BLaER1 (cell line): ENCODE measurements around the gene B2M.
A peak's percentile ranks its signal among the peaks of the same experiment; 100 is the strongest.
"Not testable (repeated sequence)": the region's sequence is repeated elsewhere in the genome, so short reads cannot be mapped to it uniquely, and the experiment has no call there.

Experiments
- H3K27ac ChIP-seq: shearing (Covaris generic); formaldehyde crosslinking; 2 replicates; pipeline ENCODE4 v1.8.1; 2022
- H3K27me3 ChIP-seq: shearing (Covaris generic); formaldehyde crosslinking; 2 replicates; pipeline ENCODE4 v1.8.1; 2022
- H3K36me3 ChIP-seq: shearing (Covaris generic); formaldehyde crosslinking; 2 replicates; pipeline ENCODE4 v1.8.1; 2022
- H3K4me1 ChIP-seq: shearing (Covaris generic); formaldehyde crosslinking; 2 replicates; pipeline ENCODE4 v1.8.1; 2022
- H3K4me2 ChIP-seq: shearing (Covaris generic); formaldehyde crosslinking; 2 replicates; pipeline ENCODE4 v1.8.1; 2022
- H3K4me3 ChIP-seq: shearing (Covaris generic); formaldehyde crosslinking; 2 replicates; pipeline ENCODE4 v1.8.1; 2022
- H3K9ac ChIP-seq: shearing (Covaris generic); formaldehyde crosslinking; 2 replicates; pipeline ENCODE4 v1.8.1; 2022
- H3K9me3 ChIP-seq: shearing (Covaris generic); formaldehyde crosslinking; 2 replicates; pipeline ENCODE4 v1.8.1; 2022
- H4K20me1 ChIP-seq: shearing (Covaris generic); formaldehyde crosslinking; 2 replicates; pipeline ENCODE4 v1.8.1; 2022
- Cebpa-rat ChIP-seq: shearing (Covaris generic); IDR thresholded peaks from 2 replicates; pipeline ENCODE4 v1.8.1; 2022

The B2M gene

DNA sequence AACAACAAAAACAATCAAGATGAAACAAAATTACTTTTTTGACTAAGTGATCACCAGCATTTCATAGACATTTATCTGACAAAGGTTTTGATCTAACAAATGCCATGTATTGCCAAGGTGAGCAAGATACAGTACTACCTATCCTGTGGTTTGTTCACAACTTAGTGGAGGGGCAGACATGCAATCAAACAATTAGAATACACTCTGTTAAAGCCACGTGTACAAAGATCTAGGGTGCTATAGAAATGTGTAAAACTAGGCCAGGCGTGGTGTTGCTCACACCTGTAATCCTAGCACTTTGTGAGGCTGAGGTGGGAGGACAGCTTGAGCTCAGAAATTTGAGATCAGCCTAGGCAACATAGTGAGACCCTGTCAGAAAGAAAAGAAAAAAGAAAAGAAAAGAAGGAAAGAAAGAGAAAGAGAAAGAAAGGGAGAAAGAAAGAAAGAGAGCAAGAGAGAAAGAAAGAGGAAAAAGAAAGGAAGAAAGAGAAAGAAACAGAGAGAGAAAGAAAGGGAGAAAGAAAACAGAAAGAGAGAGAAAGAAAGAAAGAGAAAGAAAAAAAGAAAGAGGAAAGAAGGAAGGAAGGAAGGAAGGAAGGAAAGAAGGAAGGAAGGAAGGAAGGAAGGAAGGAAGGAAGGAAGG is 23.6 kb downstream of the B2M start:
- H4K20me1 ChIP-seq, result no peaks in the 10 kb centered on the region
- peaks cover 9% of the 10 kb centered on the region; the same call in 1 of the 2 replicates for H3K36me3 ChIP-seq
- H3K4me3 ChIP-seq, result no peak overlapping the region
- peak overlapping the region; percentile 66 for H3K27ac ChIP-seq
- no peaks in the 10 kb centered on the region for H3K27me3 ChIP-seq
- peak overlapping the region; percentile 38; the same call in 1 of the 2 replicates for H3K9ac ChIP-seq
- H3K4me1 ChIP-seq, result peaks cover 30% of the 10 kb centered on the region
- TF ChIP-seq Cebpa-rat, result no peak
- H3K9me3 ChIP-seq, result no peaks in the 10 kb centered on the region
- peak overlapping the region; percentile 65 for H3K4me2 ChIP-seq

DNA sequence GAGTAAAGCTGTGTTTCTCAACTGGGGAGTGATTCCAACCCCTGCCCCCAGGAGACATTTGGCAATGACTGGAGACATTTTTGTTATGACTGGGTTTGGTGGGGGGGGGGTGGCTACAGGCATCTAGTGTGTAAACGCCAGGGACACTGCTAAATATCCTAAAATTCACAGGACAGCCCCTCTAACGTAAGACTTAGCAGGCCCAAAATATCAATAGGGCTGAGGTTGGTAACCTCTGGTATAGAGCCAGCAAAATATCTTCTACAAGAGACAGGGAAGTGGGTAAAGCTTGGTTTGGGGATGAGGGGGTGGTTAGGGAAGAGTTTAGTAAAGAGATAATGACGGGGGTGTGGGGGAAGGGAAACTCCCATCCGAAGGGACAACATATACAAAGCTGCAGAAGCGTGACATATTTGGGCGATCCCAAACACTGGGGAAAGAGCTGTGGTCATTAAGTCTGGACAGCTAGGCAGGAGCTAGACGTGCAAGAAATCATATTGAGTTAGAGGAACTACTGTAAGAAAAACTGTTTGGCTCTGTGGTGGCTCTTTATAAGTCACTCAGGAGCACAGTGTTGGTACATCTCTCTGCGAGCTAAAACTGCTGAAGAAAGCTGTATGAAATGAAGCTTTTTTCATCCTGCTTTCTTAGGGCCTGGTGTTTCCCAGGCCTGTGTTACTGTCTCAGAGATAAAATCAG is 24.3 kb downstream of the B2M start:
- Histone ChIP-seq H3K4me2 (peak overlapping the region; percentile 65), H3K9ac (peak overlapping the region; percentile 38; the same call in 1 of the 2 replicates)

DNA sequence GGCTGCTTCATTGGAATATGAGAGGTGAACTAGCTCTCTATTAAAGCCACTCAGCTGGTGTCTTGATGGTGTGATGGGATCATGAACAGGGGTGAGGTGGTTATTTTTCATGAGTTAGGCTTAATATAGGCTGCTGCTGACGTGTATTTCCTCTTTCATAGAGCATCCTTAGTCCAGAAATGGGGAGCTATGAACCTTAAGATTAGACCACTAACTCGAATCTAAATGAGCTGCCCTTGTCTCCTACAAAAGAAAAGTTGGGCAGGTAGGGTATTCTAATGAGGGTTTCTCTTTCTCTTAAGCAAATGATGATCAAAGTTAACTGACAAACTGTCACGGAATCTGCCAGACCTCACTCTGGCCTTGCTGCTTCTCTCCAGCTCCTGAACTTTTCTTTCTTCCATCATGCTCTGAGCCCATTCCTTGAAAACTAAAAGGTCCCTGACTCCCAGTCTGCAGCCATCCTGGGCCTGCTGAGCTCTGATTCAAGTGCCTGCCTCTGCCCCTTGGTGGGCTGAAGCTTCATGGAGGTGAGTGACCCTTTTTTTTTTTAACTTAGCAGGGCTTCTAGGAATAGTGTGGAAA is 25.0 kb downstream of the B2M start, which contains the start of gene TRIM69:
TSS of gene TRIM69 (plus strand) at position 348 of the 585 bp plus-strand sequence. CDS start at position 525, 177 bp downstream.
- no peak within 1 kb of the TSS for H3K4me3 ChIP-seq
- H3K9ac ChIP-seq, result peak within 1 kb of the TSS; percentile 38; the same call in 1 of the 2 replicates
- TF ChIP-seq Cebpa-rat, result no peak
- peaks cover 8% of the 10 kb centered on the region; the same call in 1 of the 2 replicates for H3K36me3 ChIP-seq
- H3K9me3 ChIP-seq, result no peaks in the 10 kb centered on the region
- no peaks in the 10 kb centered on the region for H4K20me1 ChIP-seq
- peak within 1 kb of the TSS; percentile 66 for H3K27ac ChIP-seq
- H3K4me2 ChIP-seq, result peak within 1 kb of the TSS; percentile 65
- H3K4me1 ChIP-seq, result peaks cover 20% of the 10 kb centered on the region
- no peaks in the 10 kb centered on the region for H3K27me3 ChIP-seq

More for the DNA sequence above, 24.3 kb downstream of the B2M start:
- Histone ChIP-seq H3K9me3 (no peaks in the 10 kb centered on the region), H3K27ac (peak overlapping the region; percentile 66), H3K4me1 (peaks cover 23% of the 10 kb centered on the region), H3K4me3 (no peak overlapping the region), H4K20me1 (no peaks in the 10 kb centered on the region), H3K36me3 (peaks cover 9% of the 10 kb centered on the region; the same call in 1 of the 2 replicates), H3K27me3 (no peaks in the 10 kb centered on the region)
- TF ChIP-seq Cebpa-rat, result no peak

DNA sequence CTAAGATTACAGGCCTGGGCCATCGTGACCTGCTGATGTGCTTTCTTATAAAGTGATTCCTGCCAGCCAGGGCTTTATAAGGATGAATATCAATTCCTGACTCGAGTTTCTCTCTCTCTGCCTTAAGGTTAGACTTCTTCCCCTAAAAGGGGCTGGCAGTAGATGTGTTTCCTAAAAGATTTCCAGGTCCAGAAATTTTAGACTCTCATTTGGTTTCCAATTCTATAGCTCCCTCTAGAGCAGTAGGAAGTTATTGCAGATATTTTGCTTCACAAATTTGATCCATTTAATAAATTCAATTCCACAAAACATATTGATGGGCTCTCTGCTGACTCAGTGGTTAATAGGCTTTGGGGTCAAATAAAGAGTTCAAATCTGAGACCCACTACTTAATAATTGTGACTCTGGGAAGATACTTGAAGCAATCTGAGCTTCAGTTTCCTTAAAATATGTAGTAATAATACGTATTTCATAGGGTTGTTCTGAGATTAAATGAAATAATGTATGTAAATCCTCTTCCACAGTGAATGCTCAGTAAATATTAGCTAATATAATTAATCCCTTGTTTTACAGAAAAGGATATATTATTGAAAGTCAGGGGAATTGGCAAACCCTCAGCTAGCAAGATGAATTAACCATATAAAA is 27.1 kb downstream of the B2M start:
- Histone ChIP-seq H3K27me3 (no peaks in the 10 kb centered on the region), H3K36me3 (no peaks in the 10 kb centered on the region), H3K9me3 (no peaks in the 10 kb centered on the region), H4K20me1 (no peaks in the 10 kb centered on the region), H3K4me2 (no peak overlapping the region), H3K27ac (no peak overlapping the region), H3K9ac (no peak overlapping the region), H3K4me3 (no peak overlapping the region), H3K4me1 (peaks cover 20% of the 10 kb centered on the region)
- no peak for TF ChIP-seq Cebpa-rat

DNA sequence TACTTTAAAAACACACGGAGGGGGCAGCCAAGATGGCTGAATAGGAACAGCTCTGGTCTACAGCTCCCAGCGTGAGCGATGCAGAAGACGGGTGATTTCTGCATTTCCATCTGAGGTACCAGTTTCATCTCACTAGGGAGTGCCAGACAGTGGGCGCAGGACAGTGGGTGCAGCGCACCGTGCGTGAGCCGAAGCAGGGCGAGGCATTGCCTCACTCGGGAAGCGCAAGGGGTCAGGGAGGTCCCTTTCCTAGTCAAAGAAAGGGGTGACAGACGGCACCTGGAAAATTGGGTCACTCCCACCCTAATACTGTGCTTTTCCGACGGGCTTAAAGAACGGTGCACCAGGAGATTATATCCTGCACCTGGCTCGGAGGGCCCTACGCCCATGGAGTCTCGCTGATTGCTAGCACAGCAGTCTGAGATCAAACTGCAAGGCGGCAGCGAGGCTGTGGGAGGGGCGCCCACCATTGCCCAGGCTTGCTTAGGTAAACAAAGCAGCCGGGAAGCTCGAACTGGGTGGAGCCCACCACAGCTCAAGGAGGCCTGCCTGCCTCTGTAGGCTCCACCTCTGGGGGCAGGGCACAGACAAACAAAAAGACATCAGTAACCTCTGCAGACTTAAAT is 28.0 kb downstream of the B2M start:
- not testable (repeated sequence) for H3K9ac ChIP-seq, H3K4me3 ChIP-seq, H3K36me3 ChIP-seq, H3K27ac ChIP-seq, H3K4me2 ChIP-seq, H3K9me3 ChIP-seq, H4K20me1 ChIP-seq, H3K27me3 ChIP-seq
- H3K4me1 ChIP-seq, result peaks cover 20% of the 10 kb centered on the region

DNA sequence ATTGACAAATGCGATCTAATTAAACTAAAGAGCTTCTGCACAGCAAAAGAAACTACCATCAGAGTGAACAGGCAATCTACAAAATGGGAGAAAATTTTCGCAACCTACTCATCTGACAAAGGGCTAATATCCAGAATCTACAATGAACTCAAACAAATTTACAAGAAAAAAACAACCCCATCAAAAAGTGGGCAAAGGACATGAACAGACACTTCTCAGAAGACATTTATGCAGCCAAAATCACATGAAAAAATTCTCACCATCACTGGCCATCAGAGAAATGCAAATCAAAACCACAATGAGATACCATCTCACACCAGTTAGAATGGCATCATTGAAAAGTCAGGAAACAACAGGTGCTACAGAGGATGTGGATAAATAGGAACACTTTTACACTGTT is 32.1 kb downstream of the B2M start:
- H4K20me1 ChIP-seq, H3K4me2 ChIP-seq, H3K4me3 ChIP-seq, H3K27me3 ChIP-seq, H3K27ac ChIP-seq, H3K36me3 ChIP-seq, H3K9ac ChIP-seq, H3K4me1 ChIP-seq, H3K9me3 ChIP-seq: not testable (repeated sequence)

DNA sequence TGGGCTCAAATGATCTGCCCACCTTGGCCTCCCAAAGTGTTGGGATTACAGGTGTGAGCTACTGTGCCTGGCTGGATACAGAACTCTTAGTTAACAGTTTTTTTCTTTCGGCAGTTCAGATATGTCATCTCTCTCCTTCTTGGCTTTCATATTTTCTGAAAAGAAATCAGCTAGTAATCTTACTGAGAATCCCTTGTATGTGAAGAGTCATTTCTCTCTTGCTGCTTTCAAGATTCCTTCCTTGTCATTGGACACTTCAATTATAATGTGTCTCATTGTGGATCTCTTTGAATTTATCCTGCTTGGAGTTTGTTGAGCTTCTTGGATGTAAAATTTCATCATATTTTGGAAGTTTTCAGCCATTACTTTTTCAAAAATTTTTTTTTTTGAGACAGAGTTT is 42.0 kb downstream of the B2M start:
- H3K27ac ChIP-seq, result no peak overlapping the region
- no peaks in the 10 kb centered on the region for H3K4me1 ChIP-seq
- no peaks in the 10 kb centered on the region for H4K20me1 ChIP-seq
- H3K9me3 ChIP-seq, result peaks cover 25% of the 10 kb centered on the region
- H3K9ac ChIP-seq, result no peak overlapping the region
- no peaks in the 10 kb centered on the region for H3K36me3 ChIP-seq
- no peak overlapping the region for H3K4me3 ChIP-seq
- no peak for TF ChIP-seq Cebpa-rat
- H3K4me2 ChIP-seq, result no peak overlapping the region
- no peaks in the 10 kb centered on the region for H3K27me3 ChIP-seq

DNA sequence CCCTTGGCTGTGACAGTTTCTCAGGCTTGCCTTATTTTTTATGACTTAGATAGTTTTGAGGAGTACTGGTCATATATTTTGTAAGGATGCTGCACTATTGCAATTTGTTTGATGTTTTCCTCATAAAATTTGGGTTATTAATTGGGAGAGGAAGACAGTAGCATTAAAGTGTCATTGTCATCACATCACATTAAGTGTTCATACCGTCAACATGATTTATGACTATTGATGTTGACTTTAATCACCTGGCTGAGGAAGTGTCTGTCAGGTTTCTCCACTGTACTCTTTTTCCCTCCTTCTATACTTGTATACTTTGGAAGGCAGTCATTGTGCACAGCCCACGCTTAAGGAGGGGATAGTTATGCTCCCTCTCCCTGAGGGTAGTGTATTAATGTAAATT is 51.9 kb downstream of the B2M start:
- Histone ChIP-seq H3K9ac (no peak overlapping the region), H3K4me3 (no peak overlapping the region), H4K20me1 (no peaks in the 10 kb centered on the region), H3K27me3 (no peaks in the 10 kb centered on the region), H3K4me2 (no peak overlapping the region), H3K27ac (no peak overlapping the region), H3K36me3 (no peaks in the 10 kb centered on the region), H3K4me1 (no peaks in the 10 kb centered on the region), H3K9me3 (no peaks in the 10 kb centered on the region; the same call in 1 of the 2 replicates)
- TF ChIP-seq Cebpa-rat, result no peak

DNA sequence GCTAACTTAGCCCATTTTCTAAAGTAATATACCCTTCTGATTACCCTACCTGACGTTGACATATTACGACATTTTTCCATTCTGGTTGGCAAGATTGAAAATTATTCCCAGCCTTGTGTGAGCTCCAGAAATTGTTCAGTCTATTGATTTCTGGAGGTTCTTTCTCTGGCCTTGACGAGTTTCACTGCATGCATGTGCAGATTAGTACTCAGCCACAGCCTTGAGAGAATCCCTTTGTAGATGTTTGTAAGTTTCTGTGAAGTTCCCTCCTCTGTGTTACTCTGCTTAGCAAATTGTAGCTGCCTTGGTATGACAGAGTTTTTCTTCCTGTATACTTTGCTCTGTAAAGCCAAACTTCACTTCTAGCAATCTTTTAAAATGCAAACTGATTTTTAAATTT is 52.5 kb downstream of the B2M start:
- H3K36me3 ChIP-seq, result no peaks in the 10 kb centered on the region
- H3K9ac ChIP-seq, result no peak overlapping the region
- no peaks in the 10 kb centered on the region for H4K20me1 ChIP-seq
- no peaks in the 10 kb centered on the region for H3K27me3 ChIP-seq
- no peak for TF ChIP-seq Cebpa-rat
- no peaks in the 10 kb centered on the region for H3K4me1 ChIP-seq
- H3K4me3 ChIP-seq, result no peak overlapping the region
- H3K9me3 ChIP-seq, result no peaks in the 10 kb centered on the region; the same call in 1 of the 2 replicates
- no peak overlapping the region for H3K4me2 ChIP-seq
- no peak overlapping the region for H3K27ac ChIP-seq
